BJ (cell line): ENCODE data around the gene TRAF1. TPM values are rescaled to one million over a fixed set of nuclear protein-coding genes. Genes with fewer than 3 reads are reported as not detected.

Experiments used
- CTCF ChIA-PET: fragments of 350-600 bp; formaldehyde crosslinking; extraction: SDS; loops from one replicate; lab custom pipeline; 2021; ENCODE audit warnings: antibody characterized with exemption, inconsistent platforms; lab: Yijun Ruan, JAX
- POLR2A ChIA-PET: fragments of 300-600 bp; sonication (Branson Sonifier 250); formaldehyde crosslinking; extraction: SDS; loops from one replicate; lab custom pipeline; 2021; ENCODE audit warnings: antibody characterized with exemption; lab: Charles Lee
- DNase-seq: peaks from one replicate; pipeline ENCODE4 v3.0.0-alpha.2; 2011; ENCODE audit warnings: low read depth
- H3K27me3 ChIP-seq: 2 replicates; pipeline ENCODE4 v1.6.0; 2011; ENCODE audit warnings: low read length; ENCODE audit not compliant: control insufficient read depth, insufficient read depth
- H3K36me3 ChIP-seq: 2 replicates; pipeline ENCODE4 v1.5.1; 2011; ENCODE audit warnings: low read length; ENCODE audit not compliant: control insufficient read depth, insufficient read depth
- H3K4me3 ChIP-seq: 2 replicates; pipeline ENCODE4 v1.5.1; 2011; ENCODE audit warnings: low read depth, mild to moderate bottlenecking, control low read depth, low read length
- polyA plus RNA-seq: library from polyadenylated mRNA; depleted of rRNA; stranded (reverse); fragments of >200 nt; gene quantifications from 2 replicates; pipeline ENCODE4 v1.2.3, GENCODE V29; 2011
- TF ChIP-seq, protein P1 (sequence below): IDR thresholded peaks from 2 replicates; pipeline ENCODE4 v1.5.1; 2011; ENCODE audit warnings: low read depth, mild to moderate bottlenecking, control low read depth, inconsistent platforms, low read length, moderate library complexity; ENCODE audit not compliant: insufficient read depth

Gene TRAF1
- polyA plus RNA-seq, 1 experiment = 3.3 TPM

DNA sequence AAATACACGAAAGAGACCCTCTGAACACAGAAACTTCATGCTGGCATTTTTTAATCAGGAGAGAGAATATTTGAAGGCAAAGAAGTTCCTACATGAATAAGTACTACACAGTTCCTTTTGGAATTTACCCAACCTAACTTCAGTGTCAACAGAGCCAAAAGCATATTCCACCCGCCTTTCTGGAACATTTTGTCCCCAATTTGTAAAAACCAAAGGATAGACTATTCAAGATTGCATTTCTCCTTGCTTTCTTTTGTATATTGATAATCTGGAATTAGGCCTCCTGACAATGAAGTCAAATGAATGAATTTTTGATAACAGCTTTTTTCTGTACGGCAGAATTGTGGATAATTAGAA lies 39.4 kb upstream of the TRAF1 start:
- no peak for DNase-seq
- Histone ChIP-seq H3K4me3 (no peak overlapping the region), H3K36me3 (no peaks in the 10 kb centered on the region), H3K27me3 (no peaks in the 10 kb centered on the region)
- TF ChIP-seq, protein P1, sequence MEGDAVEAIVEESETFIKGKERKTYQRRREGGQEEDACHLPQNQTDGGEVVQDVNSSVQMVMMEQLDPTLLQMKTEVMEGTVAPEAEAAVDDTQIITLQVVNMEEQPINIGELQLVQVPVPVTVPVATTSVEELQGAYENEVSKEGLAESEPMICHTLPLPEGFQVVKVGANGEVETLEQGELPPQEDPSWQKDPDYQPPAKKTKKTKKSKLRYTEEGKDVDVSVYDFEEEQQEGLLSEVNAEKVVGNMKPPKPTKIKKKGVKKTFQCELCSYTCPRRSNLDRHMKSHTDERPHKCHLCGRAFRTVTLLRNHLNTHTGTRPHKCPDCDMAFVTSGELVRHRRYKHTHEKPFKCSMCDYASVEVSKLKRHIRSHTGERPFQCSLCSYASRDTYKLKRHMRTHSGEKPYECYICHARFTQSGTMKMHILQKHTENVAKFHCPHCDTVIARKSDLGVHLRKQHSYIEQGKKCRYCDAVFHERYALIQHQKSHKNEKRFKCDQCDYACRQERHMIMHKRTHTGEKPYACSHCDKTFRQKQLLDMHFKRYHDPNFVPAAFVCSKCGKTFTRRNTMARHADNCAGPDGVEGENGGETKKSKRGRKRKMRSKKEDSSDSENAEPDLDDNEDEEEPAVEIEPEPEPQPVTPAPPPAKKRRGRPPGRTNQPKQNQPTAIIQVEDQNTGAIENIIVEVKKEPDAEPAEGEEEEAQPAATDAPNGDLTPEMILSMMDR = no peak
- CTCF ChIA-PET = interaction anchor here (1.1 kb wide), 1 partner anchor 15 kb away, joined by 9 read pairs; no protein-coding TSS in a partner anchor
- POLR2A ChIA-PET = no interaction called here

DNA sequence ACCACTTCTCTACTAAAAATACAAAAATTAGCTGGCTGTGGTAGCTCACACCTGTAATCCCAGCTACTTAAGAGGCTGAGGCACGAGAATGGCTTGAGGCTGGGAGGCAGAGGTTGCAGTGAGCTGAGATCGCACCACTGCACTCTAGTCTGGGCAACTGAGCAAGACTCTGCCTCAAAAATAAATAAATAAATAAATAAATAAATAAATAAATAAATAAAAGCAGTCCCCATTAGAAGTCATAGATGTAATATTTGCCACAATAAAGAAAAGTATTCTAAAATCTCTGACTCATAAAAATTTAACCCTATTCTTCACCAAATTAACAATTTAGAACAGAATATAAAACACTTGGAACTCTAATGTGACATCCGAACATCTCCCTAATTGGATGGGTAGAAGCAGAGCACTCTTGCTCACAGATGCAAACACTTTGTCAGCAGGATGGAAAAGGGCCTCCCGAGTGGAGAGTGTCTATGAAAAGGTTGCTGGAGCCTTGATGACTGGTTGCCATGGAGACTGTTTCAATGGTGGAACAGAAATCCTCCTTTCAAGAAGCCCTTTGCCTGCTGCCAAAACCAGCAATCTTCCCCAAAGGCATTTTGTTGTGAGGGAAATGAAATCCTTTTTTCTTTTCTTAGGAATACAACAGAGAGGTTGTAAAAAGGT lies 38.9 kb upstream of the TRAF1 start:
- TF ChIP-seq, protein P1 = no peak
- ChIA-PET CTCF (interaction anchor here (1.0 to 2.3 kb wide), 2 partner anchors 16 to 210 kb away, joined by 4 to 12 read pairs; no protein-coding TSS in a partner anchor), POLR2A (no interaction called here)
- H3K27me3 ChIP-seq = no peaks in the 10 kb centered on the region
- H3K4me3 ChIP-seq = no peak overlapping the region
- H3K36me3 ChIP-seq = no peaks in the 10 kb centered on the region
- DNase-seq = no peak

DNA sequence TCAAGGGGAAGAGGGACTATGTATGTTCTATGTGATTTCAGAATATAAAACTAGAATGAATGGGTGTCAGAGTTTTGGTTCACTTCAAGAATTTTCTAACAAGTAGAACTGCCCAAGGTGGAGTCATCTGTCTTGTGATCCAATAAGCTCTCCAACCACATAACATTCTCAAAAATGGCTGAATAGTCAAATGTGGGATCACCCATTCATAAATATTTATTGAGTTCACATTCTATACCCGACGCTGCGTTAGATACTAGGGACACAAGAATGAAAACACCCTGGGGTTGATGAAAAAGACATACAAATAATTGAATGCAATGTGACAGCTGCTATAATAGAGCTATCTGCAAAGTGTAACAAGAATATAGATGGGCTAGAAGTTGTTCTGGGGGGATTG lies 35.3 kb upstream of the TRAF1 start:
- CTCF ChIA-PET = interaction anchor here (0.6 to 1.6 kb wide), 2 partner anchors 99 to 101 kb away, joined by 3 to 4 read pairs; no protein-coding TSS in a partner anchor
- TF ChIP-seq, protein P1 = no peak
- Histone ChIP-seq H3K36me3 (no peaks in the 10 kb centered on the region), H3K4me3 (no peak overlapping the region), H3K27me3 (no peaks in the 10 kb centered on the region)
- no peak for DNase-seq
- POLR2A ChIA-PET = no interaction called here

DNA sequence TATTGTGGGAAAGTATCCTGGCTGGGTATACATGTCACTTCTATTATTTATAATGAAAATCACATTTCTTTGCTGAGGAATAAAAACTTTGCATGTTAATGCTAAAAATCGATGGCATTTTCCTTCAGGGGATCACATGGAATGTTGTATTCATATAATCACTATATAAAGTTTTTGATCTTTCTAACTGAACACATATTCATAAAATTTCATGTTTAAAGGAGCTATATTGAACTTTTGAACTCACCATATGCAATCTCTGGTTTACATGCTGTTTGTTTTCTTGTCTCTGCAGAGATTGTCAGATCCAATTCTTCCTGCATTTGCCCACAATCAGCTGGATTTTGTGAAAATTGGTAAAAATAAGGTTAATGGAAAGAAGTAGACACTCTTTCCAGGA lies 33.4 kb upstream of the TRAF1 start:
- no peaks in the 10 kb centered on the region for H3K27me3 ChIP-seq
- TF ChIP-seq, protein P1 = no peak
- CTCF ChIA-PET = interaction anchor here (1.0 to 1.6 kb wide), 2 partner anchors 14 to 112 kb away, joined by 3 to 4 read pairs; no protein-coding TSS in a partner anchor
- no peak for DNase-seq
- no peak overlapping the region for H3K4me3 ChIP-seq
- POLR2A ChIA-PET = no interaction called here
- no peaks in the 10 kb centered on the region for H3K36me3 ChIP-seq

DNA sequence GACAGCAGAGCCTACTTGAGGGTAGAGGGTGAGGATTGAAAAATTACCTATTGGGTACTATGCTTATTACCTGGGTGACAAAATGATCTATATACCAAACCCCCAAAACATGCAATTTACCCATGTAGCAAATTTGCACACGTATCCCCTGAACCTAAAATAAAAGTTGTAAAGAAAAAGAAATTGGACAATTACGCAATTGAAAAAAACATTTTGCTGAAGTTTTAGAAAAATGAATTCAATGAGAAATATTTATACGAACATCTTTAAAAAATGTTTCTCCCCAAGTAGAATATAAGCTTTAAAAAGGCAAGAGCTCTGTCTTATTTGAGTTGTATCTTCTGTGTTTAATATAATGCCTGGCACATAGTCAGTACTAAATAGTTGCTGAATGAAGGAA lies 30.3 kb upstream of the TRAF1 start:
- ChIA-PET POLR2A (no interaction called here), CTCF (no interaction called here)
- Histone ChIP-seq H3K4me3 (no peak overlapping the region), H3K36me3 (no peaks in the 10 kb centered on the region), H3K27me3 (no peaks in the 10 kb centered on the region)
- DNase-seq = no peak
- TF ChIP-seq, protein P1 = no peak
